HCT116 (cell line): Measurements from ENCODE around the gene SLC7A10. TPM values are rescaled to one million over a fixed set of nuclear protein-coding genes. Genes with fewer than 3 reads are reported as not detected.

Experiments used
- ATAC-seq: fragments of 200-7000 bp; cut with Tn5 transposase; 2 replicates; pipeline ENCODE4 v1.9.1; 2020; ENCODE audit warnings: mild to moderate bottlenecking, moderate library complexity
- BruUV-seq: library from RNA; stranded (reverse); fragments of 400-500 nt; replicated peaks from 2 replicates; lab custom pipeline; 2021; lab: Mats Ljungman, UMichigan
- CTCF ChIA-PET: fragments of 300-600 bp; sonication (Branson Sonifier 250); formaldehyde crosslinking; loops from one replicate; lab custom pipeline; 2021; ENCODE audit warnings: antibody characterized with exemption; lab: Charles Lee
- POLR2A ChIA-PET: fragments of 300-600, 350-600 bp; sonication (Branson Sonifier 250); formaldehyde crosslinking; loops from one replicate; lab custom pipeline; 2021; ENCODE audit warnings: antibody characterized with exemption; lab: Charles Lee
- RAD21 ChIA-PET, 2 experiments: fragments of 300-600 bp; sonication (Branson Sonifier 250); formaldehyde crosslinking; loops; one replicate each; lab custom pipeline; 2023; ENCODE audit warnings: low total read pairs in 2 of 2; ENCODE audit not compliant: uncharacterized antibody in 2 of 2, unreplicated experiment in 2 of 2, low non-redundant PET in 1 of 2; lab: Charles Lee
- DNase-seq: peaks from one replicate; pipeline ENCODE4 v3.0.0-alpha.2; 2010; ENCODE audit warnings: low read depth, low spot score
- H2AFZ ChIP-seq: fragments of 200-600 bp; shearing (Covaris generic), sonication (generic); 2 replicates; pipeline ENCODE4 v1.6.1; 2017; ENCODE audit warnings: low read depth, mixed run types, mixed read lengths, antibody characterized with exemption, low read length; ENCODE audit not compliant: poor library complexity, severe bottlenecking
- H3K27ac ChIP-seq: 2 replicates; pipeline ENCODE4 v1.5.1; 2012; ENCODE audit warnings: low read depth, low read length
- H3K27me3 ChIP-seq: fragments of 200-600 bp; sonication (generic); 2 replicates; pipeline ENCODE4 v1.6.1; 2016; ENCODE audit warnings: mixed run types, low read length, mixed read lengths; ENCODE audit not compliant: insufficient read depth
- H3K36me3 ChIP-seq, 2 experiments: fragments of 200-500 bp in 1 of 2; fragments of 200-600 bp in 1 of 2; sonication (Bioruptor generic) in 1 of 2; sonication (generic) in 1 of 2; 2 replicates each; pipeline versions ENCODE4 v1.5.1 to v1.6.1; 2014 to 2016; ENCODE audit warnings: low read length in 2 of 2, inconsistent platforms in 1 of 2, mixed read lengths in 1 of 2, mixed run types in 1 of 2; ENCODE audit not compliant: insufficient read depth in 2 of 2, control insufficient read depth in 1 of 2
- H3K4me1 ChIP-seq, 2 experiments: fragments of 200-600 bp in 1 of 2; sonication (generic) in 1 of 2; 2 replicates each; pipeline versions ENCODE4 v1.5.1 to v1.6.1; 2012 to 2017; ENCODE audit warnings: low read length in 2 of 2, inconsistent platforms in 1 of 2, mild to moderate bottlenecking in 1 of 2, mixed read lengths in 1 of 2, mixed run types in 1 of 2, moderate library complexity in 1 of 2; ENCODE audit not compliant: insufficient read depth in 2 of 2, control insufficient read depth in 1 of 2
- H3K4me2 ChIP-seq: fragments of 200-600 bp; sonication (generic); 2 replicates; pipeline ENCODE4 v1.6.1; 2017; ENCODE audit warnings: mixed run types, low read length, mixed read lengths
- H3K4me3 ChIP-seq, 2 experiments: fragments of 200-600 bp in 1 of 2; sonication (generic) in 1 of 2; replicated peaks in 1 of 2; 2 replicates each; pipeline ENCODE4 v1.5.1; 2011 to 2016; ENCODE audit warnings: low read length in 2 of 2, control low read depth in 1 of 2, low read depth in 1 of 2, mild to moderate bottlenecking in 1 of 2, mixed read lengths in 1 of 2, mixed run types in 1 of 2
- H3K79me2 ChIP-seq: fragments of 200-600 bp; sonication (generic); 2 replicates; pipeline ENCODE4 v1.6.1; 2017; ENCODE audit warnings: mild to moderate bottlenecking, mixed run types, low read length, moderate library complexity, mixed read lengths; ENCODE audit not compliant: insufficient read depth
- H3K9ac ChIP-seq: fragments of 200-600 bp; sonication (generic); 2 replicates; pipeline ENCODE4 v1.6.1; 2016; ENCODE audit warnings: low read length, mixed read lengths
- H3K9me2 ChIP-seq: fragments of 200-600 bp; sonication (generic), shearing (Covaris generic); 2 replicates; pipeline ENCODE4 v1.6.1; 2017; ENCODE audit warnings: mixed run types, mild to moderate bottlenecking, moderate library complexity; ENCODE audit not compliant: insufficient read depth
- H3K9me3 ChIP-seq, 2 experiments: fragments of 200-500 bp in 1 of 2; fragments of 200-600 bp in 1 of 2; sonication (Bioruptor generic) in 1 of 2; sonication (generic) in 1 of 2; 2 replicates each; pipeline ENCODE4 v1.6.1; 2014 to 2017; ENCODE audit warnings: low read length in 2 of 2, mixed read lengths in 2 of 2, inconsistent platforms in 1 of 2, low read depth in 1 of 2, mild to moderate bottlenecking in 1 of 2, mixed run types in 1 of 2, moderate library complexity in 1 of 2; ENCODE audit not compliant: control insufficient read depth in 1 of 2, insufficient read depth in 1 of 2
- H4K20me1 ChIP-seq: fragments of 200-600 bp; sonication (generic), shearing (Covaris generic); 2 replicates; pipeline ENCODE4 v1.6.1; 2017; ENCODE audit warnings: mixed run types, mild to moderate bottlenecking, moderate library complexity; ENCODE audit not compliant: insufficient read depth
- EGR1 ChIP-seq: IDR thresholded peaks from 2 replicates; pipeline ENCODE4 v1.6.1; 2012; ENCODE audit warnings: low read depth
- EZH2phosphoT487 ChIP-seq: fragments of 200-600 bp; IDR thresholded peaks from 2 replicates; pipeline ENCODE4 v1.6.1; 2018; ENCODE audit warnings: antibody characterized with exemption, borderline replicate concordance
- MAX ChIP-seq: IDR thresholded peaks from 2 replicates; pipeline ENCODE4 v1.6.1; 2012
- RAD21 ChIP-seq: IDR thresholded peaks from 2 replicates; pipeline ENCODE4 v1.6.1; 2012; ENCODE audit warnings: low read depth, mild to moderate bottlenecking
- SP1 ChIP-seq: IDR thresholded peaks from 2 replicates; pipeline ENCODE4 v1.6.1; 2012; ENCODE audit warnings: low read depth
- YY1 ChIP-seq: IDR thresholded peaks from 2 replicates; pipeline ENCODE4 v1.6.1; 2011; ENCODE audit warnings: low read length, low read depth, moderate library complexity, mild to moderate bottlenecking; ENCODE audit not compliant: insufficient replicate concordance; ENCODE audit errors: extremely low read depth
- ZBTB33 ChIP-seq: IDR thresholded peaks from 2 replicates; pipeline ENCODE4 v1.6.1; 2011; ENCODE audit warnings: mild to moderate bottlenecking, low read length, moderate library complexity; ENCODE audit not compliant: insufficient replicate concordance; ENCODE audit errors: extremely low read depth
- intact Hi-C: fragments of 100-400 bp; cut with micrococcal nuclease; formaldehyde crosslinking; loops from 2 replicates; pipeline ENCODE4 v1.10.0; 2022
- total RNA-seq: library from RNA; stranded (reverse); gene quantifications from one replicate; pipeline ENCODE4 v1.2.1, GENCODE V29; 2021; ENCODE audit not compliant: unreplicated experiment
- TF ChIP-seq, protein P1 (sequence below), 3 experiments: fragments of 200-600 bp in 1 of 3; sonication (generic) in 1 of 3; IDR thresholded peaks in 2 of 3; conservative IDR thresholded peaks in 1 of 3; 2 replicates each; pipeline ENCODE4 v1.5.1; 2012 to 2017; ENCODE audit warnings: low read depth in 2 of 3, low read length in 2 of 3, antibody characterized with exemption in 1 of 3, borderline replicate concordance in 1 of 3, control low read depth in 1 of 3, mild to moderate bottlenecking in 1 of 3, mixed read lengths in 1 of 3, mixed run types in 1 of 3, moderate library complexity in 1 of 3; ENCODE audit not compliant: insufficient read depth in 1 of 3

The SLC7A10 gene
- total RNA-seq, 1 experiment from 2014 or later = 0.25 TPM

DNA sequence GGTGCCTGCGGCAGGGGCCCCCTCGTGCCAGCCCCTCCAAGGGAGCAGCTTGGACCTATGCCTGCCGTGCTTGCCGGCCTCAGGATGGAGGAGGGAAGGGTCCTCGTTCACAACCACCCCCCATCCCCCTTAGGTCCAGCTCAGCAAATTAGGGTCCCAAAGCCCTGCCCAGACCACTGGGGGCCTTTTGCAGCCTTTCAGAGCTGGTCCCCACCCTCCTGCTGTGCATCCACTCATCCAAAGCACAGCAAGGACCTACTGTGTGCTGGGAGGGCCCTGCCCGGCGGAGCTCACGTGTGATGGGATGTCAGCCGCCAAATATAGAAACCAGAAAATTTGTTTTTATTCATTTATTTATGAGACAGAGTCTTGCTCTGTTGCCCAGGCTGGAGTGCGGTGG lies 16.5 kb upstream of the SLC7A10 start:
- H2AFZ ChIP-seq = no peak overlapping the region
- no peaks in the 10 kb centered on the region for H3K36me3 ChIP-seq
- DNase-seq (no peak), ATAC-seq (no peak)
- BruUV-seq = no TSS peak
- TF ChIP-seq MAX (no peak), YY1 (no peak), SP1 (no peak), ZBTB33 (no peak)
- no peak overlapping the region for H3K9ac ChIP-seq
- peaks cover 11 to 13% of the 10 kb centered on the region in 2 experiments; a peak in 2 of 4 replicates for H3K9me3 ChIP-seq
- no peak overlapping the region for H3K4me2 ChIP-seq
- RAD21 ChIA-PET = interaction anchor here in 1 of 2 experiments (0.8 to 1.0 kb wide), 2 partner anchors 165 to 174 kb away, joined by 3 to 4 read pairs; no protein-coding TSS in a partner anchor
- H4K20me1 ChIP-seq = no peaks in the 10 kb centered on the region
- no peaks in the 10 kb centered on the region for H3K27me3 ChIP-seq
- H3K9me2 ChIP-seq = no peaks in the 10 kb centered on the region
- H3K4me1 ChIP-seq = peaks cover 0 to 11% of the 10 kb centered on the region in 2 experiments; a peak in 2 of 4 replicates
- no peak overlapping the region for H3K27ac ChIP-seq
- intact Hi-C loops = no loop called here
- H3K4me3 ChIP-seq = no peak overlapping the region
- CTCF ChIA-PET = interaction anchor here (0.9 to 1.3 kb wide), 3 partner anchors 164 to 174 kb away, joined by 5 to 18 read pairs (median 7); no protein-coding TSS in a partner anchor
- H3K79me2 ChIP-seq = no peaks in the 10 kb centered on the region
- POLR2A ChIA-PET = no interaction called here

DNA sequence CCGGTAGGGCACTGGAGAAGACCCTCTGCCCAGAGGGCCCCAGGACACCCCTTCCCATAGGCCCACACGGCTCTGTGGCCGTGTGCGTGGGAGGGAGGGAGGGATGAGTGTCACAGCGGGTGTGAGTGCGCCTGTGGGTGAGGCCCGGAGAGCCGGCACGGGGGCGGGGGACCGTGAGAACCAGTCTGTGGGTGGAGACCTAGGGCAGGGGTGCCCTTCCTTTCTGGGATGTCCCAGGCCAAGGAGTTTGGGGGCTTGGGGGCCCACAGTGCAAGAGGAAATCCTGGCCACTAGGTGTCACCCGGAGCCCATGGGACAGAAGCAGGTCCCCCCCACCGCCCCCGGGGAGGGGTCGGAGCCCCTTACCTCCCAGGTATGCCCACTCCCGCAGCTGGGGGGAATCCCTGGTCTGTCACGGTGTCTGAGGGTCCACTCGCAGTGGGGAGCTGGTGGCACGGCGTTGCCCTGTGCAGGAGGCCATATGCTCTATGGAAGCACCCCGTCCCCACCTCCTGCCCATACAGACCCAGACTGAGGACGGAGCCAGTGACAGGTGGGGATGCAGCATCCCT lies 16.0 kb upstream of the SLC7A10 start:
- Histone ChIP-seq H3K9ac (0 out of 2 replicates have a peak overlapping the region, but pooled peaks have one; percentile 10), H3K27me3 (no peaks in the 10 kb centered on the region), H3K27ac (no peak overlapping the region), H3K4me2 (peak overlapping the region; percentile 55), H3K36me3 (no peaks in the 10 kb centered on the region), H4K20me1 (no peaks in the 10 kb centered on the region), H3K9me2 (no peaks in the 10 kb centered on the region), H3K9me3 (peaks cover 11 to 13% of the 10 kb centered on the region in 2 experiments; a peak in 2 of 4 replicates), H3K4me3 (no peak overlapping the region), H2AFZ (peak overlapping the region; percentile 73), H3K79me2 (no peaks in the 10 kb centered on the region), H3K4me1 (peaks cover 0 to 11% of the 10 kb centered on the region in 2 experiments; a peak in 2 of 4 replicates)
- ChIA-PET RAD21 (interaction anchor here (0.6 to 1.0 kb wide), 6 partner anchors 39 to 221 kb away, joined by 3 to 7 read pairs (median 4); no protein-coding TSS in a partner anchor), POLR2A (no interaction called here), CTCF (interaction anchor here (0.6 to 1.3 kb wide), 4 partner anchors 165 to 469 kb away, joined by 4 to 18 read pairs (median 6); no protein-coding TSS in a partner anchor)
- no TSS peak for BruUV-seq
- TF ChIP-seq, protein P1, sequence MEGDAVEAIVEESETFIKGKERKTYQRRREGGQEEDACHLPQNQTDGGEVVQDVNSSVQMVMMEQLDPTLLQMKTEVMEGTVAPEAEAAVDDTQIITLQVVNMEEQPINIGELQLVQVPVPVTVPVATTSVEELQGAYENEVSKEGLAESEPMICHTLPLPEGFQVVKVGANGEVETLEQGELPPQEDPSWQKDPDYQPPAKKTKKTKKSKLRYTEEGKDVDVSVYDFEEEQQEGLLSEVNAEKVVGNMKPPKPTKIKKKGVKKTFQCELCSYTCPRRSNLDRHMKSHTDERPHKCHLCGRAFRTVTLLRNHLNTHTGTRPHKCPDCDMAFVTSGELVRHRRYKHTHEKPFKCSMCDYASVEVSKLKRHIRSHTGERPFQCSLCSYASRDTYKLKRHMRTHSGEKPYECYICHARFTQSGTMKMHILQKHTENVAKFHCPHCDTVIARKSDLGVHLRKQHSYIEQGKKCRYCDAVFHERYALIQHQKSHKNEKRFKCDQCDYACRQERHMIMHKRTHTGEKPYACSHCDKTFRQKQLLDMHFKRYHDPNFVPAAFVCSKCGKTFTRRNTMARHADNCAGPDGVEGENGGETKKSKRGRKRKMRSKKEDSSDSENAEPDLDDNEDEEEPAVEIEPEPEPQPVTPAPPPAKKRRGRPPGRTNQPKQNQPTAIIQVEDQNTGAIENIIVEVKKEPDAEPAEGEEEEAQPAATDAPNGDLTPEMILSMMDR (IDR thresholded peaks at IDR 0.05 in 2 of 3, conservative IDR thresholded peaks at IDR 0.05 in 1 of 3; ENCODE audit: borderline replicate concordance in 1 of 3, insufficient read depth in 1 of 3, low read depth in 2 of 3, low read length in 2 of 3) = peak; percentile 61 to 82 (median 78)
- TF ChIP-seq EZH2phosphoT487 (no peak), RAD21 (peak; percentile 93), EGR1 (peak; percentile 70)
- peak; percentile 77 for ATAC-seq
- intact Hi-C loops = loop anchor here (1.0 kb wide), 2 partner anchors 165 to 530 kb away; no protein-coding TSS in a partner anchor
- no peak for DNase-seq
